K562 (cell line): ENCODE data around the gene BCL7C. TPM values are rescaled to one million over a fixed set of nuclear protein-coding genes. Genes with fewer than 3 reads are reported as not detected.

Experiments
- ARHGAP35 ChIP-seq: fragments of 450-650 bp; IDR thresholded peaks from 2 replicates; pipeline ENCODE4 v1.6.1; 2018; ENCODE audit not compliant: partially characterized antibody
- BRD4 ChIP-seq: fragments of 200-600 bp; sonication (generic); IDR thresholded peaks from 2 replicates; pipeline ENCODE4 v1.6.1; 2017; ENCODE audit warnings: inconsistent platforms
- CBX2 ChIP-seq: fragments of 200-600 bp; sonication (generic); IDR thresholded peaks from one replicate; pipeline ENCODE4 v1.6.1; 2012; ENCODE audit warnings: mild to moderate bottlenecking, low read length, inconsistent platforms; ENCODE audit not compliant: insufficient read depth, poor library complexity, severe bottlenecking
- CHD2 ChIP-seq: IDR thresholded peaks from 2 replicates; pipeline ENCODE4 v1.6.1; 2011; ENCODE audit warnings: low read depth, low read length
- ESRRB ChIP-seq: fragments of 250-450 bp; sonication (Bioruptor Pico); IDR thresholded peaks from 2 replicates; pipeline ENCODE4 v1.5.0; 2020; ENCODE audit warnings: mild to moderate bottlenecking, moderate library complexity, borderline replicate concordance
- MAFG ChIP-seq: fragments of 450-650 bp; conservative IDR thresholded peaks from 2 replicates; pipeline ENCODE4 v1.6.1; 2016; ENCODE audit warnings: missing genetic modification characterization, missing compliant biosample characterization
- MCM7 ChIP-seq, 2 experiments: fragments of 450-650 bp; IDR thresholded peaks; 2 replicates each; pipeline ENCODE4 v1.6.1; 2016 to 2018
- NCOA4 ChIP-seq: fragments of 450-650 bp; IDR thresholded peaks from 2 replicates; pipeline ENCODE4 v1.6.1; 2018; ENCODE audit warnings: mild to moderate bottlenecking; ENCODE audit not compliant: partially characterized antibody
- NFRKB ChIP-seq: fragments of 450-650 bp; IDR thresholded peaks from 2 replicates; pipeline ENCODE4 v1.6.1; 2016; ENCODE audit warnings: low read depth
- NUFIP1 ChIP-seq: fragments of 450-650 bp; IDR thresholded peaks from 2 replicates; pipeline ENCODE4 v1.6.1; 2018; ENCODE audit not compliant: partially characterized antibody
- SMAD1 ChIP-seq: fragments of 150-350 bp; IDR thresholded peaks from 2 replicates; pipeline ENCODE4 v1.6.1; 2014; ENCODE audit warnings: low read length, low read depth; ENCODE audit not compliant: partially characterized antibody
- SREBF1 ChIP-seq: fragments of 150-350 bp; IDR thresholded peaks from 2 replicates; pipeline ENCODE4 v1.6.1; 2014; ENCODE audit warnings: antibody characterized with exemption, low read depth, low read length, borderline replicate concordance
- YY1 ChIP-seq, 3 experiments: IDR thresholded peaks; 2 replicates each; pipeline ENCODE4 v1.6.1; 2011; ENCODE audit warnings: low read length in 2 of 3, mild to moderate bottlenecking in 2 of 3, moderate library complexity in 2 of 3, borderline replicate concordance in 1 of 3, control low read depth in 1 of 3, low read depth in 1 of 3; ENCODE audit not compliant: insufficient read depth in 3 of 3, insufficient replicate concordance in 2 of 3, control insufficient read depth in 1 of 3, insufficient read length in 1 of 3; ENCODE audit errors: extremely low read depth in 1 of 3
- ZKSCAN1 ChIP-seq: fragments of 150-350 bp; IDR thresholded peaks from 2 replicates; pipeline ENCODE4 v1.6.1; 2016; ENCODE audit warnings: low read depth, low read length
- ZNF140 ChIP-seq: fragments of 250-450 bp; sonication (Bioruptor Pico); IDR thresholded peaks from 2 replicates; pipeline ENCODE4 v1.8.0; 2021; ENCODE audit warnings: moderate library complexity, mild to moderate bottlenecking, inconsistent platforms
- ZNF143 ChIP-seq: sonication (generic); formaldehyde crosslinking; IDR thresholded peaks from 2 replicates; pipeline ENCODE4 v1.9.0; 2022; ENCODE audit warnings: mild to moderate bottlenecking, missing genetic modification reagents
- polyA plus RNA-seq, 8 experiments: library from polyadenylated mRNA; depleted of rRNA in 4 of 8; stranded (reverse) in 5 of 8; unstranded in 3 of 8; fragments of >200 nt; fragmentation: Nextera tagmentation in 2 of 8; fragmentation: Illumina TruSeq in 1 of 8; extraction: Ambion mirVana in 2 of 8; extraction: Trizol in 1 of 8; gene quantifications; 2 replicates each; pipeline versions ENCODE4 v1.2.1 to v1.2.3, GENCODE V29; 2011 to 2014; ENCODE audit warnings: inconsistent platforms in 1 of 8, missing spikeins in 1 of 8
- total RNA-seq, 7 experiments: library from RNA; depleted of rRNA in 6 of 7; stranded (reverse); fragments of >200 nt in 6 of 7; fragmentation: Illumina TruSeq in 2 of 7; extraction: Trizol in 2 of 7; gene quantifications; 2 replicates each; pipeline versions ENCODE4 v1.2.1 to v1.2.3, GENCODE V29; 2011 to 2021; ENCODE audit warnings: low replicate concordance in 1 of 7
- TF ChIP-seq, protein P1 (sequence below): fragments of 200-800 bp; sonication (Bioruptor generic); IDR thresholded peaks from 2 replicates; pipeline ENCODE4 v1.6.1; 2016; ENCODE audit warnings: missing genetic modification characterization, missing compliant biosample characterization
- TF ChIP-seq, protein P2 (sequence below): fragments of 450-650 bp; IDR thresholded peaks from 2 replicates; pipeline ENCODE4 v1.6.1; 2018; ENCODE audit warnings: mild to moderate bottlenecking, low read depth; ENCODE audit not compliant: partially characterized antibody
- TF ChIP-seq, protein P3 (sequence below): sonication (generic); formaldehyde crosslinking; IDR thresholded peaks from 2 replicates; pipeline ENCODE4 v1.8.0; 2022; ENCODE audit warnings: mild to moderate bottlenecking, missing genetic modification reagents, borderline replicate concordance
- TF ChIP-seq, protein P4 (sequence below), 2 experiments: fragments of 250-450 bp in 1 of 2; fragments of 450-650 bp in 1 of 2; sonication (Bioruptor Pico) in 1 of 2; IDR thresholded peaks; 2 replicates each; pipeline versions ENCODE4 v1.6.1 to v1.8.0; 2016 to 2021; ENCODE audit warnings: mild to moderate bottlenecking in 2 of 2, moderate library complexity in 2 of 2, missing compliant biosample characterization in 1 of 2, missing genetic modification characterization in 1 of 2

The BCL7C gene
- total and polyA plus RNA-seq, 9 of the 15 experiments (the other 6 are each of a cell fraction or from before 2014, with no cell fraction given) = 1.7 to 85.8 (median 19.6) TPM

DNA sequence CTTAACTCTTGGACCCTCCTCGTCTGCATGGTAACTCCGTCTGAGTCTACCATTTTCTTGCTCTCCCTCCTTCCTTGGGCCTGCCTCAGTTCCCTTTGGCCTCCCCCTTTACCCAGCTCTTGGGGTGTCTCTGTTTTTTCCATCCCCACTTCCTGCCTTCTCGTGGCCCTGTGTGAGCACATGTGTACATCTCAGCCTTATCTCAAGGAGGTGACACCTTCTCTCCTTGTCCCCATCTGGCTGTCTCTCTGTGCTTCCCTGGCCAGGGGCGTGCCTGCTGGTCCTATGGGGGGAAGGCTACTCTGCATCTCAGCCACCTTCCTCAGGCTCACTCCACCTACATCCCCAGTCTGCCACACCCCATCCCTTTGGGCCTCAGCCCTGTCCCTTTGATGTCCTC is 9.1 kb upstream of the BCL7C start (continued):
- TF ChIP-seq, protein P1, sequence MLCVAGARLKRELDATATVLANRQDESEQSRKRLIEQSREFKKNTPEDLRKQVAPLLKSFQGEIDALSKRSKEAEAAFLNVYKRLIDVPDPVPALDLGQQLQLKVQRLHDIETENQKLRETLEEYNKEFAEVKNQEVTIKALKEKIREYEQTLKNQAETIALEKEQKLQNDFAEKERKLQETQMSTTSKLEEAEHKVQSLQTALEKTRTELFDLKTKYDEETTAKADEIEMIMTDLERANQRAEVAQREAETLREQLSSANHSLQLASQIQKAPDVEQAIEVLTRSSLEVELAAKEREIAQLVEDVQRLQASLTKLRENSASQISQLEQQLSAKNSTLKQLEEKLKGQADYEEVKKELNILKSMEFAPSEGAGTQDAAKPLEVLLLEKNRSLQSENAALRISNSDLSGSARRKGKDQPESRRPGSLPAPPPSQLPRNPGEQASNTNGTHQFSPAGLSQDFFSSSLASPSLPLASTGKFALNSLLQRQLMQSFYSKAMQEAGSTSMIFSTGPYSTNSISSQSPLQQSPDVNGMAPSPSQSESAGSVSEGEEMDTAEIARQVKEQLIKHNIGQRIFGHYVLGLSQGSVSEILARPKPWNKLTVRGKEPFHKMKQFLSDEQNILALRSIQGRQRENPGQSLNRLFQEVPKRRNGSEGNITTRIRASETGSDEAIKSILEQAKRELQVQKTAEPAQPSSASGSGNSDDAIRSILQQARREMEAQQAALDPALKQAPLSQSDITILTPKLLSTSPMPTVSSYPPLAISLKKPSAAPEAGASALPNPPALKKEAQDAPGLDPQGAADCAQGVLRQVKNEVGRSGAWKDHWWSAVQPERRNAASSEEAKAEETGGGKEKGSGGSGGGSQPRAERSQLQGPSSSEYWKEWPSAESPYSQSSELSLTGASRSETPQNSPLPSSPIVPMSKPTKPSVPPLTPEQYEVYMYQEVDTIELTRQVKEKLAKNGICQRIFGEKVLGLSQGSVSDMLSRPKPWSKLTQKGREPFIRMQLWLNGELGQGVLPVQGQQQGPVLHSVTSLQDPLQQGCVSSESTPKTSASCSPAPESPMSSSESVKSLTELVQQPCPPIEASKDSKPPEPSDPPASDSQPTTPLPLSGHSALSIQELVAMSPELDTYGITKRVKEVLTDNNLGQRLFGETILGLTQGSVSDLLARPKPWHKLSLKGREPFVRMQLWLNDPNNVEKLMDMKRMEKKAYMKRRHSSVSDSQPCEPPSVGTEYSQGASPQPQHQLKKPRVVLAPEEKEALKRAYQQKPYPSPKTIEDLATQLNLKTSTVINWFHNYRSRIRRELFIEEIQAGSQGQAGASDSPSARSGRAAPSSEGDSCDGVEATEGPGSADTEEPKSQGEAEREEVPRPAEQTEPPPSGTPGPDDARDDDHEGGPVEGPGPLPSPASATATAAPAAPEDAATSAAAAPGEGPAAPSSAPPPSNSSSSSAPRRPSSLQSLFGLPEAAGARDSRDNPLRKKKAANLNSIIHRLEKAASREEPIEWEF (CRISPR knock-in tag) = no peak
- TF ChIP-seq SREBF1 (no peak), MCM7 (IDR thresholded peaks at IDR 0.05) (no peak), YY1 (IDR thresholded peaks at IDR 0.05; ENCODE audit: borderline replicate concordance in 1 of 3, control insufficient read depth in 1 of 3, extremely low read depth in 1 of 3, insufficient read depth in 3 of 3, insufficient read length in 1 of 3, insufficient replicate concordance in 2 of 3, low read depth in 1 of 3, low read length in 2 of 3) (no peak), NCOA4 (no peak), CBX2 (no peak), NUFIP1 (no peak), MAFG (tag) (no peak), NFRKB (no peak), ZNF143 (CRISPR knock-in tag) (no peak), ESRRB (CRISPR knock-in tag) (no peak), ZKSCAN1 (no peak), BRD4 (no peak), ARHGAP35 (no peak), ZNF140 (CRISPR knock-in tag) (no peak), CHD2 (no peak), SMAD1 (no peak)
- TF ChIP-seq, protein P2, sequence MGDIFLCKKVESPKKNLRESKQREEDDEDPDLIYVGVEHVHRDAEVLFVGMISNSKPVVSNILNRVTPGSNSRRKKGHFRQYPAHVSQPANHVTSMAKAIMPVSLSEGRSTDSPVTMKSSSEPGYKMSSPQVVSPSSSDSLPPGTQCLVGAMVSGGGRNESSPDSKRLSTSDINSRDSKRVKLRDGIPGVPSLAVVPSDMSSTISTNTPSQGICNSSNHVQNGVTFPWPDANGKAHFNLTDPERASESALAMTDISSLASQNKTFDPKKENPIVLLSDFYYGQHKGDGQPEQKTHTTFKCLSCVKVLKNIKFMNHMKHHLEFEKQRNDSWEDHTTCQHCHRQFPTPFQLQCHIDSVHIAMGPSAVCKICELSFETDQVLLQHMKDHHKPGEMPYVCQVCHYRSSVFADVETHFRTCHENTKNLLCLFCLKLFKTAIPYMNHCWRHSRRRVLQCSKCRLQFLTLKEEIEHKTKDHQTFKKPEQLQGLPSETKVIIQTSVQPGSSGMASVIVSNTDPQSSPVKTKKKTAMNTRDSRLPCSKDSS = no peak
- TF ChIP-seq, protein P3, sequence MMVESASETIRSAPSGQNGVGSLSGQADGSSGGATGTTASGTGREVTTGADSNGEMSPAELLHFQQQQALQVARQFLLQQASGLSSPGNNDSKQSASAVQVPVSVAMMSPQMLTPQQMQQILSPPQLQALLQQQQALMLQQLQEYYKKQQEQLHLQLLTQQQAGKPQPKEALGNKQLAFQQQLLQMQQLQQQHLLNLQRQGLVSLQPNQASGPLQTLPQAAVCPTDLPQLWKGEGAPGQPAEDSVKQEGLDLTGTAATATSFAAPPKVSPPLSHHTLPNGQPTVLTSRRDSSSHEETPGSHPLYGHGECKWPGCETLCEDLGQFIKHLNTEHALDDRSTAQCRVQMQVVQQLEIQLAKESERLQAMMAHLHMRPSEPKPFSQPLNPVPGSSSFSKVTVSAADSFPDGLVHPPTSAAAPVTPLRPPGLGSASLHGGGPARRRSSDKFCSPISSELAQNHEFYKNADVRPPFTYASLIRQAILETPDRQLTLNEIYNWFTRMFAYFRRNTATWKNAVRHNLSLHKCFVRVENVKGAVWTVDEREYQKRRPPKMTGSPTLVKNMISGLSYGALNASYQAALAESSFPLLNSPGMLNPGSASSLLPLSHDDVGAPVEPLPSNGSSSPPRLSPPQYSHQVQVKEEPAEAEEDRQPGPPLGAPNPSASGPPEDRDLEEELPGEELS (CRISPR knock-in tag) = no peak
- TF ChIP-seq, protein P4, sequence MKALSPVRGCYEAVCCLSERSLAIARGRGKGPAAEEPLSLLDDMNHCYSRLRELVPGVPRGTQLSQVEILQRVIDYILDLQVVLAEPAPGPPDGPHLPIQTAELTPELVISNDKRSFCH (CRISPR knock-in tag; IDR thresholded peaks at IDR 0.05) = no peak
- TF ChIP-seq, protein P4 (tag; IDR thresholded peaks at IDR 0.05) = no peak
